ENCODE measurements around the gene THSD1.
"Not testable (repeated sequence)": the region's sequence is repeated elsewhere in the genome, so short reads cannot be mapped to it uniquely, and the experiment has no call there.

DNA sequence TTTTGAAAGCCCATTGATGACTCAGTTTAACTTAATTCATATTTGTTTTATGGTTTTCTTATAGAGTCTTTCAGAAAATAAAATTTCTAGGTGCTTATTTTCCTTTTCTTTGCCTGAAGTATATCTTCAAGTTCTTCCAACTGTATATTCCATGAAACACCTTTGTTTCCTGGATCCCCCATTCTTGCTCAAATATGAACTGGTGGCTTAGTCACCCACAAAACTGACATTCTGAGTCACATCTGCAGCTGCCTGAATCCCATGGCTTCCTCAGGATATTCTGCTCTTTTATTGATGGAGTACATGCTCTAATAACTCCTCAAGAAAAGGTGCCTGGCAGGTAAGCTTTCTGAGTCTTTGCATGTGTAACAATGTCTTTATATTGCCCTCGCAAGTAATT, 32.7 kb downstream of the THSD1 start:
- TF ChIP-seq POLR2A, CTCF, EP300 (IDR thresholded peaks at IDR 0.05): not testable (repeated sequence)

All from ovary (tissue), 3 donors.